Measurements from ENCODE around the gene GCDH.
A peak's percentile ranks its signal among the peaks of the same experiment; 100 is the strongest.

Gene GCDH

DNA sequence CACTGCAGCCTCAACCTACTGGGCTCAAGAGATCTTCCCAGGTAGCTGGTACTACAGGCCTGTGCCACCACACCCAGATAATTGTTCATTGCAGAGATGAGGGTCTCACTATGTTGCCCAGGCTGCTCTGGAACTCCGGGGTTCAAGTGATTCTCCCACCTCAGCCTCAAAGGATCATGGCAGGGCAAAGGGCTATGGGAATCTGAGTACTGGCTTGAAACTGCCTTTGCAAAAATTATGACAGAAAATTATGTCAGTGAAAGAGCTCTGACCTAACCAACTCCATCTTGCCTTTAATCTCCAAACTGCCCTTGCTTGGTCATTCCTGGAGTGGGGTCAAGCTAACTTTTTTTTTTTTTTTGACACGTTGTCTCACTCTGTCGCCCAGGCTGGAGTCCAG, 8.4 kb upstream of the GCDH start:
- no peak overlapping the region for H3K4me3 ChIP-seq (ENCODE audit: low read depth, low read length)
- TF ChIP-seq, protein P1, sequence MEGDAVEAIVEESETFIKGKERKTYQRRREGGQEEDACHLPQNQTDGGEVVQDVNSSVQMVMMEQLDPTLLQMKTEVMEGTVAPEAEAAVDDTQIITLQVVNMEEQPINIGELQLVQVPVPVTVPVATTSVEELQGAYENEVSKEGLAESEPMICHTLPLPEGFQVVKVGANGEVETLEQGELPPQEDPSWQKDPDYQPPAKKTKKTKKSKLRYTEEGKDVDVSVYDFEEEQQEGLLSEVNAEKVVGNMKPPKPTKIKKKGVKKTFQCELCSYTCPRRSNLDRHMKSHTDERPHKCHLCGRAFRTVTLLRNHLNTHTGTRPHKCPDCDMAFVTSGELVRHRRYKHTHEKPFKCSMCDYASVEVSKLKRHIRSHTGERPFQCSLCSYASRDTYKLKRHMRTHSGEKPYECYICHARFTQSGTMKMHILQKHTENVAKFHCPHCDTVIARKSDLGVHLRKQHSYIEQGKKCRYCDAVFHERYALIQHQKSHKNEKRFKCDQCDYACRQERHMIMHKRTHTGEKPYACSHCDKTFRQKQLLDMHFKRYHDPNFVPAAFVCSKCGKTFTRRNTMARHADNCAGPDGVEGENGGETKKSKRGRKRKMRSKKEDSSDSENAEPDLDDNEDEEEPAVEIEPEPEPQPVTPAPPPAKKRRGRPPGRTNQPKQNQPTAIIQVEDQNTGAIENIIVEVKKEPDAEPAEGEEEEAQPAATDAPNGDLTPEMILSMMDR (IDR thresholded peaks at IDR 0.05; ENCODE audit: low read depth, low read length, missing control alignments), result no peak
- in situ Hi-C loops (cut with HindIII; ENCODE audit: low sequenced_read_pairs), result no loop called here
- DNase-seq (ENCODE audit: low read depth), result no peak

DNA sequence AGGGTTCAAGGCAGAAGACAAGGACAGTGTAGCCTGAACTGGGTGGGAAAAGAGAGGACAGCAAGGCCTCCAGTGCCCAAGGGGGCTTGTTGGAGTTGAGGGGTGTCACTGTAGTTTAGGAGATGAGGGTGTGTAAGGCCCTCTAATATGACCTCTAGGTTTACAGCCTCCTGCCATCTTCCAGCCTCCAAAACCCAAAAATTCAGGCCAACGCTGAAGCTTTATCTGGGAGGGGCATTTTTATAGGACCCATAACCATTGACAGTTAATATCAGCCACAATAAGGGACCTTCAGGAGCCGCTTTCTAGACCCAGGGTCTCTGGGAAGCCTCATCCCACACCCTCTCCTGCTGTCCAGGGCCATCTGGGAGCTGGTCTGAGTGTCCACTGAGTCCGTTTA, 6.8 kb upstream of the GCDH start:
- in situ Hi-C loops (cut with HindIII; ENCODE audit: low sequenced_read_pairs), result no loop called here
- DNase-seq (ENCODE audit: low read depth), result no peak
- no peak overlapping the region for H3K4me3 ChIP-seq (ENCODE audit: low read depth, low read length)
- TF ChIP-seq, protein P1 (IDR thresholded peaks at IDR 0.05; ENCODE audit: low read depth, low read length, missing control alignments), result no peak

DNA sequence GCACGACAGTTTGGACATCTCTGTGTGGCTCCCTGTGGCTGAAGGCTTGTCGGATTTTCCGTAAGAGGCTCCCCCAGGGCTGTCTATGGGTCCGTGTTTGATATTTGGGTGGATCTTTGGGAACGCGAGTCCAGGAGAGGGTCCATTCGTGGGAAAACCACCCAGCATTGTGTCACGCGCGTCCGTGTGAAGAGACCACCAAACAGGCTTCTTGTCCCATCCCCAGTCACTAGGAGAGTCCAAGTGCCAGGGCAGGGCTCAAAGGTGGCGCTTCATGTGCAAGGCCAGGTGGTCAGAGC, 6.4 kb upstream of the GCDH start:
- TF ChIP-seq, protein P1 (IDR thresholded peaks at IDR 0.05; ENCODE audit: low read depth, low read length, missing control alignments), result no peak
- DNase-seq (ENCODE audit: low read depth), result no peak
- in situ Hi-C loops (cut with HindIII; ENCODE audit: low sequenced_read_pairs), result no loop called here
- no peak overlapping the region for H3K4me3 ChIP-seq (ENCODE audit: low read depth, low read length)

DNA sequence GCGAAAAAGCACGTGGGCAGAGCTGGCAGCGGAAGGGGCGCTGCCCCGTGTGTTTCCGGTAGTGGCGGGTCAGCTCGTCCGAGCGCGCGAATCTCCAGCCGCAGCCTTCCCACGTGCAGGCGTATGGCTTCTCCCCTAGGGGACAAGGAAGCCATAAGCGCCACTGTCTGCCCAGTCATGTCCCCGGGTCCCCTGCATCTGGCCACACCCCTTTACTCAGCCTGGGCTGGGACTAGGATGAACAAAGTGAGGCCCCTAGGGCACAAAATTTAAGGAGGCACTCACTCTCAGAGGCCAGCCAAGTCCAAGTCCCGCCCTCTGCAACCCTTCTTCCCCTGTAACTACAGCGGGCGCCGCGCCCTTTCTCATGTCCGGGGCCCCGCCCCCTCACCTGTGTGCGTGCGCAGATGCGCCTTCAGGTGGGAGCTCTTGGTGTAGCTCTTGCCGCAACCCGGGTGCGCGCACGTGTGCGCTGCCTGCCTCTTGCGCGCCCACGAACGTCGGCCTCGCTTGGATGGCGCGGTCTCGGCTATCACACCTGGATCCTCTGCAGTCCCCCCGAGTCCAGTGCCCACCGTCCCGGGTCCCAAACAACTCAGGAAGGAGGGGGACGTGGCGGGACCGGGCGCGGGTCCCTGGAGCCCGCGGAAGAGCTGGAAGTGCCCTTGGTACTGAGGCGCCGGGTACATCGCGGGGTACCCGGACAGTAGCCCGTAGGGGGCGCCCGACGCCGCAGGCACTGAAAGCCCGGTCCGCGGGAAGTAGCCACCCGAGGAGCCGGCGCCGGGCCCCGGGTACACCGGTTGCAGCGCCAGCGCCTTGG, 5.8 kb upstream of the GCDH start:
- in situ Hi-C loops (cut with HindIII; ENCODE audit: low sequenced_read_pairs), result no loop called here
- DNase-seq (ENCODE audit: low read depth), result no peak
- H3K4me3 ChIP-seq (ENCODE audit: low read depth, low read length), result peak overlapping the region; percentile 10
- TF ChIP-seq, protein P1 (IDR thresholded peaks at IDR 0.05; ENCODE audit: low read depth, low read length, missing control alignments), result peak; percentile 45

DNA sequence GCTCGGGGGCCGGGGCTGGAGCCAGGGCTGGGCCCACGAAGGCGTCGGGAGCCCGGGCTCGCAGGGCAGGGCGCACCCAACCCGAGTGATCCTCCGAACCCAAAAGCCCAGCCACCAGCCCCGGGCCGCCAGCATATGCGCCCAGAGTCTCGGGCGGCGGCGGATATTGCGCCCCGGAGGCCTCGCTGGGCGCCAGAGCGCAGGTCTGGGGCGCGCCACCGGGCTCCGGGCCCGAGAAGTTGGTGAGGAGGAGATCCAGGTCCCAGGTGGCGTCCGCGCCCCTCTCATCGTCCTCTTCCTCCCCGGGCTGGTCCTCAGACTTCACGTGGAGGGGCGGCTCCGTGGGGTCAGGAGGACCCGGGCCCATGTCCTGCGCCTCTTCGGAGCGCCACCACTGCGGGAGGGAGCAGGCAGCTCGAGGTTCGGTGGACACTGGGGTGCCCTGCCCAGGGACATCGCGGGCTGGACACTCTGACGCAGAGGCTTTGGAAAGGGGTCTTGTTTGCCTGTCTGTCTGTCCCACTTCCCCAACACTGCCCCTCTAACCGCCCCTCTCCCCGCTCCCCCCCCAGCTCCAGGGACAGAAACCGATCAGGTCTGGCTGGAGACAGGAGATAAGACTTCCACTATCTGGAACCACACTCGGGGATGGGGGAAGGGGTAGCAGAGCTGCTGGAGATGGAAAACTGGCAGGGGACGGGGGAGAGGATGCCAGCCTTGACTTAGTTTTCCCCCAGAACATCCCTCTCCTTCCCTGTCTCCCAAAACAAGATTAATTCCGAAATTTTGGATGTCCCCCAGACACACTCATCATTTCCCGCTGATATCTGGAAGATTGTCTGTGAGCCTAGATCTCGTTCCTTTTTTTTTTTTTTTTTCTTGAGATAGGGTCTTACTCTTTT, 5.0 kb upstream of the GCDH start:
- TF ChIP-seq, protein P1 (IDR thresholded peaks at IDR 0.05; ENCODE audit: low read depth, low read length, missing control alignments), result no peak
- in situ Hi-C loops (cut with HindIII; ENCODE audit: low sequenced_read_pairs), result no loop called here
- no peak for DNase-seq (ENCODE audit: low read depth)
- H3K4me3 ChIP-seq (ENCODE audit: low read depth, low read length), result peak overlapping the region; percentile 10

DNA sequence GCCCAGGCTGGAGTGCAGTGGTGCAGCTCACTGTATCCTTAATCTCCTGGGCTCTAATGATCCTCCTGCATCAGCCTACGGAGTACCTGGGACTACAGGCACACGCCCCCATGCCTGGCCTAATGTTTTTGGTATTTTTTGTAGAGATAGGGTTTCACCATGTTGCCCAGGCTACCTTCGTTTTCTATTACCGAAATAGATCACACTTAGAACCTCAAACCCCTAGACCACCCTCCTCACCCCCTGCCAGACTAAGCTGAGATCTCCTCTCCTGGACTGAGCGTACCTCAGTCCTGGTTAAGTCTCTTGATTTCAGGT, 4.3 kb upstream of the GCDH start:
- TF ChIP-seq, protein P1 (IDR thresholded peaks at IDR 0.05; ENCODE audit: low read depth, low read length, missing control alignments), result no peak
- no peak for DNase-seq (ENCODE audit: low read depth)
- no peak overlapping the region for H3K4me3 ChIP-seq (ENCODE audit: low read depth, low read length)
- in situ Hi-C loops (cut with HindIII; ENCODE audit: low sequenced_read_pairs), result no loop called here
